Activated T-cell treated with anti-CD3 and anti-CD28 coated beads, Interleukin-2, amount 50 U/mL, for 72 hours (primary cell): ENCODE data around the gene NDUFS5. TPM values are rescaled to one million over a fixed set of nuclear protein-coding genes. Genes with fewer than 3 reads are reported as not detected.

ENCODE experiments used
- ATAC-seq, 2 donors: fragments of 150-1000 bp; cut with Tn5 transposase; replicated peaks in 1 of 2; 2 replicates each; pipeline ENCODE4 v1.10.0; 2021; ENCODE audit warnings: moderate library complexity in 2 of 2, mild to moderate bottlenecking in 1 of 2
- DNase-seq, 2 donors: peaks; one replicate each; pipeline ENCODE4 v3.0.0; 2021 to 2022; ENCODE audit warnings: mixed read lengths in 1 of 2
- H3K27ac Mint-ChIP-seq: one replicate; pipeline ENCODE4 v1.8.0; 2022; ENCODE audit warnings: mild to moderate bottlenecking, moderate library complexity, mixed read lengths
- H3K27me3 Mint-ChIP-seq: one replicate; pipeline ENCODE4 v1.8.0; 2022; ENCODE audit warnings: low read depth, mixed read lengths
- H3K36me3 Mint-ChIP-seq, 2 donors: one replicate each; pipeline ENCODE4 v1.8.0; 2022; ENCODE audit warnings: mixed read lengths in 2 of 2, mild to moderate bottlenecking in 1 of 2; ENCODE audit not compliant: insufficient read depth in 2 of 2
- H3K4me1 Mint-ChIP-seq: one replicate; pipeline ENCODE4 v1.8.0; 2022; ENCODE audit warnings: low read depth, mixed read lengths
- H3K4me3 Mint-ChIP-seq, 2 donors: one replicate each; pipeline ENCODE4 v1.8.0; 2022; ENCODE audit warnings: mild to moderate bottlenecking in 2 of 2, mixed read lengths in 2 of 2, moderate library complexity in 2 of 2
- H3K9me3 Mint-ChIP-seq, 2 donors: one replicate each; pipeline ENCODE4 v1.8.0; 2022; ENCODE audit warnings: mixed read lengths in 2 of 2
- total RNA-seq, 2 donors: library from RNA; stranded (reverse); gene quantifications; one replicate each; pipeline ENCODE4 v1.2.3, GENCODE V29; 2022

Gene NDUFS5
- total RNA-seq, 2 donors from 2014 or later: 88.7 to 89.1 TPM

DNA sequence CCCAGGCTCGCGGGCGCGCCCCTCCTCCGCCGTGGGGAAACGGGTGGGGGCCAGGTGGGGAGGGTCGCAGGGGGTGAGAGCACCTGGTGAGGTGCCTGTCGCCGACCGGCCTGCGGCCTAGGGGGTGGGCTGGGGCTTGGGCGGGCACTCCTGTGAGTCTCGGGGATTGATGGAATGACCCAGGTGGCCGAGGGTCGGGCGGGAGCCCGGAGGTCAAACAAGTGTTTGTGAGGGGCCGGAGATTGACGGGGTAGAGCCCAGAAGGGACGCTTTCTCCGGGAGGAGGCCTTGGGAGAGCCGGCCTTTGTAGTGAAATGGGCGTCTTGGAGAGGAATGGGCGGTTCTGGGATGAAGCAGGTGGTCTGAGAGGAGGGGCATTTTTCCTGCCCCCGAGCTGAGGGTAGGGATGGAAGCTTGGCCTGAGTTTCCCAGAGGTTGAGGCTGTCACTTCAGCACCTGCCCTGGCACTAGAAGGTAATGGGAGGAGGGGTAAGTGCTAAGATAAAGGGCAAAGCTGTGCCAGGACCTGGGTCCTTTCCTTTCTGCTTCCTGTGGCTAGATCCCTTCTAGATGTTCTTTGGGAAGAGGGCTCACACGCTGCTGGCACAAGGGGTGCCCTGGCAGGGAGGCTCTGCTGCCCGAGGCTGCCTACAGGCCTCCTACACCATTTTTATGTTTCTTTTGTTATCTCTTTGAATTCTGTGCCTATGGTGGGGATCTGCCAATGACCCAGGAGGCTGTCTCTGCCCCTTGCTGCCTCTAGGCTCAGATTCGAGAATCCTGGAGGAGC is 56.1 kb downstream of the NDUFS5 start:
- Mint-ChIP-seq H3K36me3 (no peaks in the 10 kb centered on the region), H3K27ac (no peak overlapping the region)

DNA sequence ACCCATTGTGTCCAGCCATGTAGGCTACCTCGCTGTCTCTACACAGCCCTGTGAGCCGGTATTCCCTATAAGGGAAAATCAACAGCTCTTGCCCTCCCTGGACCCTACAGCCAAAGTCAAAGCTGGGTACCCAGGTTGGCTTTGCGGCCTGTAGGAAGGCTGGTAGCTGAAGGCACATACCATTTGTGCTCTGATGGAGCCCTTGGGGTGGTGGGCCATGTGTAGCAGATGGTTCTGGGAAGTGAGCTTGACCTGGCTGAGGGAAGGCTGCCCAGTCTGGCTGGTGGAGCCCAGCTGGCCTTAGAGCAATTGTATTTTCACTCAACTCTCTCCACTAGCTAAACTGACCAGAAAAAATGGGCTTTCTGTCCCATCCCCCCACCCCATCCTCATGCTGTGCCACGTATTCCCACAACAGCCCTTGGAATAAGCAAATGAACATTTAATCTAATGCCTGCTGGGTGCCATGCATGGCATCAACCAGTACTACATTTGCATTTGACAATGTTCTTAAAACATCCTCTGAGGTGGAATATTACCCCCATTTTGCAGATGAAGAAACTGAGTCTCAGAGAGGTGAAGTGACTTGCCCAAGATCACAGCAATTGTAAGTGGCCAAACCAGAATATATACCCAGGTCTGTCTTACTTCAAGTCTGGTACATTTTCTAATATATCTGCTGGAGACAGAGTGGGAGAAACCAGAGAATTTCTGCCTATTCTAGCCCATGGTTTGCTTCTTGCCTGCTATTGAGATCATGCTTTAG is 56.8 kb downstream of the NDUFS5 start:
- peak overlapping the region; percentile 66 to 72 for H3K4me3 Mint-ChIP-seq
- no peak overlapping the region for H3K27ac Mint-ChIP-seq
- peaks cover 23% of the 10 kb centered on the region for H3K4me1 Mint-ChIP-seq
- ATAC-seq: no peak
- H3K9me3 Mint-ChIP-seq: no peaks in the 10 kb centered on the region
- peaks cover 53% of the 10 kb centered on the region for H3K27me3 Mint-ChIP-seq
- H3K36me3 Mint-ChIP-seq: no peaks in the 10 kb centered on the region
- DNase-seq: no peak

More for the DNA sequence above, 56.1 kb downstream of the NDUFS5 start:
- no peak for DNase-seq
- Mint-ChIP-seq H3K27me3 (peaks cover 53% of the 10 kb centered on the region), H3K4me1 (peaks cover 18% of the 10 kb centered on the region), H3K4me3 (peak overlapping the region; percentile 66 to 72), H3K9me3 (no peaks in the 10 kb centered on the region)
- ATAC-seq: no peak

DNA sequence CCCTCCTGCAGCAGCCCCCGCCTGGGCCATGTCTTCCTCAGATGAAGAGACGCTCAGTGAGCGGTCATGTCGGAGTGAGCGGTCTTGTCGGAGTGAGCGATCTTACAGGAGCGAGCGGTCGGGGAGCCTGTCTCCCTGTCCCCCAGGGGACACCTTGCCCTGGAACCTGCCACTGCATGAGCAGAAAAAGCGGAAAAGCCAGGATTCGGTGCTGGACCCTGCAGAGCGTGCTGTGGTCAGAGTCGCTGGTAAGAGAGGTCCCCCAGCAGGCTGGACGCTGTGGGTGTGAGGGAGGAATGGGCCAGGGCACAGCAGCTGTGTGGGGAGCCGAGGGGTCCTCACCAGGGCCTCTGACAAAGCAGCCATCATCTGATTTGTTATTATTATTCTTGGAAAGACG is 58.0 kb downstream of the NDUFS5 start:
- Mint-ChIP-seq H3K9me3 (no peaks in the 10 kb centered on the region), H3K27me3 (peaks cover 53% of the 10 kb centered on the region), H3K4me1 (peaks cover 23% of the 10 kb centered on the region), H3K27ac (no peak overlapping the region), H3K4me3 (no peak overlapping the region), H3K36me3 (no peaks in the 10 kb centered on the region)
- ATAC-seq: no peak
- no peak for DNase-seq

Other genes with a start within 250 kb of the NDUFS5 start
- 10 to 100 TPM; 22.1 to 27.4 TPM for gene RRAGC, start 166.6 kb upstream of the NDUFS5 start, total RNA-seq
- 10 to 100 TPM; 22.0 to 29.8 TPM for gene MYCBP, start 153.0 kb upstream of the NDUFS5 start, total RNA-seq
- gene GJA9, start 144.8 kb upstream of the NDUFS5 start, total RNA-seq: not detected
- gene RHBDL2, start 84.5 kb upstream of the NDUFS5 start, total RNA-seq: not detected
- 10 to 100 TPM; 73.9 to 74.6 TPM for gene AKIRIN1, start 35.1 kb upstream of the NDUFS5 start, total RNA-seq
- gene MACF1, start 178.3 kb downstream of the NDUFS5 start, total RNA-seq: 100 to 1,000 TPM; 169 to 292 TPM